ENCODE measurements around the gene USP40.

- TF ChIP-seq, protein P1, sequence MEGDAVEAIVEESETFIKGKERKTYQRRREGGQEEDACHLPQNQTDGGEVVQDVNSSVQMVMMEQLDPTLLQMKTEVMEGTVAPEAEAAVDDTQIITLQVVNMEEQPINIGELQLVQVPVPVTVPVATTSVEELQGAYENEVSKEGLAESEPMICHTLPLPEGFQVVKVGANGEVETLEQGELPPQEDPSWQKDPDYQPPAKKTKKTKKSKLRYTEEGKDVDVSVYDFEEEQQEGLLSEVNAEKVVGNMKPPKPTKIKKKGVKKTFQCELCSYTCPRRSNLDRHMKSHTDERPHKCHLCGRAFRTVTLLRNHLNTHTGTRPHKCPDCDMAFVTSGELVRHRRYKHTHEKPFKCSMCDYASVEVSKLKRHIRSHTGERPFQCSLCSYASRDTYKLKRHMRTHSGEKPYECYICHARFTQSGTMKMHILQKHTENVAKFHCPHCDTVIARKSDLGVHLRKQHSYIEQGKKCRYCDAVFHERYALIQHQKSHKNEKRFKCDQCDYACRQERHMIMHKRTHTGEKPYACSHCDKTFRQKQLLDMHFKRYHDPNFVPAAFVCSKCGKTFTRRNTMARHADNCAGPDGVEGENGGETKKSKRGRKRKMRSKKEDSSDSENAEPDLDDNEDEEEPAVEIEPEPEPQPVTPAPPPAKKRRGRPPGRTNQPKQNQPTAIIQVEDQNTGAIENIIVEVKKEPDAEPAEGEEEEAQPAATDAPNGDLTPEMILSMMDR (IDR thresholded peaks at IDR 0.05): no peak
- TF ChIP-seq POLR2AphosphoS5 (IDR thresholded peaks at IDR 0.05) (no peak), POLR2A (IDR thresholded peaks at IDR 0.05; ENCODE audit: low read depth) (no peak)
These were observed 5.9 kb upstream of the USP40 start for GRCh38 chr2:233572468-233572867.

Data from esophagus muscularis mucosa (tissue), 3 donors.